Kidney epithelial cell (primary cell): ENCODE data around the gene TAB3. TPM values are rescaled to one million over a fixed set of nuclear protein-coding genes. Genes with fewer than 3 reads are reported as not detected.

Experiments
- DNase-seq: peaks from one replicate; pipeline ENCODE4 v3.0.0-alpha.2; 2010; ENCODE audit warnings: low read depth
- H3K27me3 ChIP-seq: 2 replicates; pipeline ENCODE4 v1.6.0; 2011; ENCODE audit warnings: low read length; ENCODE audit not compliant: control insufficient read depth, insufficient read depth
- H3K36me3 ChIP-seq: 2 replicates; pipeline ENCODE4 v1.5.1; 2011; ENCODE audit warnings: low read length; ENCODE audit not compliant: control insufficient read depth, insufficient read depth
- H3K4me3 ChIP-seq: 2 replicates; pipeline ENCODE4 v1.5.1; 2011; ENCODE audit warnings: low read depth, mild to moderate bottlenecking, control low read depth, low read length
- total RNA-seq: library from RNA; depleted of rRNA; stranded (reverse); fragments of >200 nt; gene quantifications from 2 replicates; pipeline ENCODE4 v1.2.3, GENCODE V29; 2015
- TF ChIP-seq, protein P1 (sequence below): IDR thresholded peaks from 2 replicates; pipeline ENCODE4 v1.5.1; 2011; ENCODE audit warnings: mild to moderate bottlenecking, moderate library complexity, low read length, control low read depth, inconsistent platforms; ENCODE audit not compliant: insufficient read depth, poor library complexity, severe bottlenecking

TAB3 gene
- total RNA-seq, 1 donor from 2014 or later: 35.7 TPM

DNA sequence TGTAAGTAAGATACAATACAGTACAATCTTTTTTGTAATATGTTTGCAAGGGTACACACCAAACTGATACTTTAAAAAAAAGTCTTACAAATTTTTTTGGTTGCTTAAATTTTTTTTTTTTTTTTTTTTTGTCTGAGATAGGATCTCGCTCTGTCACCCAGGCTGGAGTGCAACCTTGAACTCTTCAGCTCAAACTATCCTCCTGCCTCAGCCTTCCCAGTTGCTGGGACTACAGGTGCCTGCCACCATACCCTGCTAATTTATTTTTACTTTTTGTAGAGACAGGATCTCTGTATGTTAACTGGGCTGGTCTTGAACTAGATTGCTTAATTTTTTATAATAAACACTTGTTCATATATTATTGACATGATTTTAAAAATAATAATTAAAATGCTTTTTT, 41.1 kb upstream of the TAB3 start:
- Histone ChIP-seq H3K4me3 (no peak overlapping the region), H3K36me3 (no peaks in the 10 kb centered on the region), H3K27me3 (no peaks in the 10 kb centered on the region)
- TF ChIP-seq, protein P1, sequence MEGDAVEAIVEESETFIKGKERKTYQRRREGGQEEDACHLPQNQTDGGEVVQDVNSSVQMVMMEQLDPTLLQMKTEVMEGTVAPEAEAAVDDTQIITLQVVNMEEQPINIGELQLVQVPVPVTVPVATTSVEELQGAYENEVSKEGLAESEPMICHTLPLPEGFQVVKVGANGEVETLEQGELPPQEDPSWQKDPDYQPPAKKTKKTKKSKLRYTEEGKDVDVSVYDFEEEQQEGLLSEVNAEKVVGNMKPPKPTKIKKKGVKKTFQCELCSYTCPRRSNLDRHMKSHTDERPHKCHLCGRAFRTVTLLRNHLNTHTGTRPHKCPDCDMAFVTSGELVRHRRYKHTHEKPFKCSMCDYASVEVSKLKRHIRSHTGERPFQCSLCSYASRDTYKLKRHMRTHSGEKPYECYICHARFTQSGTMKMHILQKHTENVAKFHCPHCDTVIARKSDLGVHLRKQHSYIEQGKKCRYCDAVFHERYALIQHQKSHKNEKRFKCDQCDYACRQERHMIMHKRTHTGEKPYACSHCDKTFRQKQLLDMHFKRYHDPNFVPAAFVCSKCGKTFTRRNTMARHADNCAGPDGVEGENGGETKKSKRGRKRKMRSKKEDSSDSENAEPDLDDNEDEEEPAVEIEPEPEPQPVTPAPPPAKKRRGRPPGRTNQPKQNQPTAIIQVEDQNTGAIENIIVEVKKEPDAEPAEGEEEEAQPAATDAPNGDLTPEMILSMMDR: no peak
- no peak for DNase-seq

DNA sequence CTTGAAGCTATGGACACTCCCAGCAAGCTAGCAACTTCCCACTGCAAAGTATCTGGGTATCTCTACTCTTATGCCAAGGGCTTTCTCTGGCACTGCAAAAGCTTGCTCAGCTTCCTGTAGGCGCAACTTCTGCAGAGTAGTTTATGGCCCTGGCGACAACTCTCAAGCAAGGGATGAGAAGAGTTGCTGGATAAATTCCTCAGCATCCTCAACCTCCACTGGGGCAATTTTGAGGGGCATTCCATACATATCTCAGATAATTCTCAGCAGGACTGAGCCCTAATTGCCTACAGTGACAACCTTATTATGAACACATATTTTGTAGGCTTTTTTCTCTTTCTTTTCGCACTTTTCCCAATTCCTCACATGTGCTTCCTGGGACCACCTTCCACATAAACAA, 31.2 kb upstream of the TAB3 start:
- no peaks in the 10 kb centered on the region for H3K36me3 ChIP-seq
- TF ChIP-seq, protein P1: no peak
- H3K4me3 ChIP-seq: no peak overlapping the region
- DNase-seq: no peak
- no peaks in the 10 kb centered on the region for H3K27me3 ChIP-seq

DNA sequence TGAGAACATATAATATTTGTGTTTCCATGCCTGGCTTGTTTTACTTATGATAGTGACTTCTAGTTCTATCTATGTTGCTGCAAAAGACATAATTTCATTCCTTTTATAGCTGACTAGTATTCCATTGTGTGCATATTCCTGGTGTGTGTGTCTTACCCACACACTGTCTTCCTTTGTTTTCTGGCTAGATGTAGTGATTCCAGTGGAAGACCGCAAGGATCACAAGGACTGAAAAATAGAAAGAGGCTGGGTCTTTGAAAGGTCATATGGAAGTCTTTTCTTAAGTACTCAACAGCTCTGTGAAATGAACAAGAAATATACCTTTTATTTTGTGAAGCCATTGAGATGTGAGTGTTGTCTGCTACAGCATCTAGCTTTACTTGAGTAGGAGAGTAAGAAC, 29.4 kb upstream of the TAB3 start:
- Histone ChIP-seq H3K4me3 (no peak overlapping the region), H3K36me3 (no peaks in the 10 kb centered on the region), H3K27me3 (no peaks in the 10 kb centered on the region)
- no peak for DNase-seq
- TF ChIP-seq, protein P1: no peak

DNA sequence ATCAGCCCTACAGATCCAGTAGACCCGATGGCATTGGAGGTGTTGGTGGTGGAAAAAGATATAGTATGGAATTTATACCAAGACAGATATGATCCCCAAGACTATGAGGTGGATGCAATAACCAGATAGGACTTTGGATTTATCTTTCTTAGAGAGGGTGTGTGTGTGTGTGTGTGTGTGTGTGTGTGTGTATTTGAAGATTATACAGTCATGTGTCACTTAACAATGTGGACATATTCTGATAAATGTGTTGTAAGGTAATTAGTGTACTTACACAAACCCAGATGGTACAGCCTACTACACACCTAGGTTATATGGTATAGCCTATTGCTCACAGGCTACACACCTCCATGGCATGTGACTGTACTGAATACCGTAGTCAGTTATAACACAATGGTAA, 24.4 kb upstream of the TAB3 start:
- TF ChIP-seq, protein P1: no peak
- no peak overlapping the region for H3K4me3 ChIP-seq
- H3K36me3 ChIP-seq: no peaks in the 10 kb centered on the region
- H3K27me3 ChIP-seq: no peaks in the 10 kb centered on the region
- DNase-seq: no peak

DNA sequence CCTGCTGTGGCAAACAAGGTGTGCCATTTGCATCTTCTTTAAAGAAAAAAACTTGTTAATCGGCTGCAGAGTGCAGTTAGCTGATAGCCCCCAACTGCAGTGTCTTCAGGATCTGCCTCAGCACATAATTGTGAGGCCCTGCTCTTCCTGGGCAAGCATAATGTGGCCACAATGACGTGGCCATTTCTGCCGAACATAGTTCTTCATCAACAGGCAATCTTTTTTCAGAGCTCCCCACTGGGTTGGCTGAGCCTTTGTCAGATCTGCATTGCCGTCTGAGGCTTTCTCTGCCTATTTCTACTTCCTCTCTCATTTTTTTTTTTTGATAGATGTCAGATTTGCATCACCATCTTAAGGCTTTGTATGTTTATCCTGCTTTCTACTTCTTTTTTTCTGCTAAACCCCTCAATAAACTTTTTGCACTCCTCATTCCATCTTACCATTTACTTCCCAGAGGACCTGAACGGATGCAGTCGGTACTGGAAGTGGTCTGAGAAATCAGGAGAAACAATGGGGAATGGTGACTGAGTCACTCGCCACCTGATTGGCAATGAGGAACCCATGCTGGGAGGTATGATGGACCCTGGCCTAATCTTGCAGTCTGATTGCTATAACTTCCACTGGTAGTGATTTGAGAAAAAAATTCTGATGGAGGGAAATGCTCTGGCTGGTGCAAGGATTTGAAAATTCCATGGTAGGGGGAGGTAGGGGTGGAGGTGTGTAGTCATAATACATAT, 21.2 kb upstream of the TAB3 start:
- DNase-seq: no peak
- no peak overlapping the region for H3K4me3 ChIP-seq
- no peaks in the 10 kb centered on the region for H3K36me3 ChIP-seq
- H3K27me3 ChIP-seq: no peaks in the 10 kb centered on the region
- TF ChIP-seq, protein P1: no peak

DNA sequence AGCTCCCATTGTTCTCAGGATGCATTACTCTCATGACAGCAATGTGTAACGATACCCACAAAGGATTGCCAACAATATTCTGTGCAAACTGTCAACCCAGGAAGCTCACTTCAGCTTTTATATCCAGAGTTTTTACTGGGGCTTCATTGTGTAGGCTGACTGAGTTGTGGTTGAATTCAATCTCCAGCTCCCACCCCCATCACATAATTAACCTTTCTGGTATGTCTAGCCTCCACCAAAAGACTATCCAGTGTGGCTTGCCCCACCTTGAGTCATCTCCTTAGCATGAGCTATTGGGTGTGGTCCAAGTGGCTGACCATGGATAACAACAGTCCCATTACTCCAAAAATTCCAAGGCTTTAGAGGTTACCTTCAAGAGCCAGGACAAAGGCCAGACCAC, 17.7 kb upstream of the TAB3 start:
- Histone ChIP-seq H3K4me3 (no peak overlapping the region), H3K36me3 (no peaks in the 10 kb centered on the region), H3K27me3 (no peaks in the 10 kb centered on the region)
- TF ChIP-seq, protein P1: no peak
- DNase-seq: no peak
